AG04450 (cell line): Measurements from ENCODE around the gene NIPSNAP3A. TPM values are rescaled to one million over a fixed set of nuclear protein-coding genes. Genes with fewer than 3 reads are reported as not detected.

Experiments used
- CTCF ChIA-PET: fragments of 300-600, 350-600 bp; formaldehyde crosslinking; extraction: SDS; loops from one replicate; lab custom pipeline; 2022; ENCODE audit warnings: antibody characterized with exemption, inconsistent platforms; lab: Charles Lee
- POLR2A ChIA-PET: fragments of 350-600 bp; formaldehyde crosslinking; extraction: SDS; loops from one replicate; lab custom pipeline; 2021; ENCODE audit warnings: antibody characterized with exemption, inconsistent platforms; lab: Yijun Ruan, JAX
- DNase-seq: peaks from one replicate; pipeline ENCODE4 v3.0.0-alpha.2; 2011; ENCODE audit warnings: low read depth, low spot score
- H3K27ac ChIP-seq: one replicate; pipeline ENCODE4 v1.5.1; 2012; ENCODE audit warnings: low read depth, low read length, control low read depth
- H3K27me3 ChIP-seq: one replicate; pipeline ENCODE4 v1.6.0; 2012; ENCODE audit warnings: low read length; ENCODE audit not compliant: control insufficient read depth, insufficient read depth
- H3K4me3 ChIP-seq: 2 replicates; pipeline ENCODE4 v1.5.1; 2011; ENCODE audit warnings: mild to moderate bottlenecking, low read depth, low read length, control low read depth
- H3K9me3 ChIP-seq: 2 replicates; pipeline ENCODE4 v1.5.1; 2012; ENCODE audit warnings: low read length; ENCODE audit not compliant: control insufficient read depth, insufficient read depth
- CTCF ChIP-seq: IDR thresholded peaks from 2 replicates; pipeline ENCODE4 v1.5.1; 2011; ENCODE audit warnings: low read depth, low read length, control low read depth, inconsistent platforms
- polyA plus RNA-seq: library from polyadenylated mRNA; depleted of rRNA; stranded (reverse); fragments of >200 nt; gene quantifications from 2 replicates; pipeline ENCODE4 v1.2.3, GENCODE V29; 2011

NIPSNAP3A gene
- polyA plus RNA-seq, 1 experiment: 42.5 TPM

- no peaks in the 10 kb centered on the region for H3K9me3 ChIP-seq
- no peak overlapping the region for H3K27ac ChIP-seq
- H3K27me3 ChIP-seq: no peaks in the 10 kb centered on the region
- no peak for DNase-seq
- TF ChIP-seq CTCF: no peak
- ChIA-PET CTCF (no interaction called here), POLR2A (no interaction called here)
- H3K4me3 ChIP-seq: no peak overlapping the region
Measured at GRCh38 chr9:104776797-104777196, 29.3 kb downstream of the NIPSNAP3A start.

GRCh38 chr9:104778802-104779201 lies 31.3 kb downstream of the NIPSNAP3A start:
- TF ChIP-seq CTCF: no peak
- POLR2A ChIA-PET: no interaction called here
- CTCF ChIA-PET: interaction anchor here (0.6 kb wide), 1 partner anchor 15 kb away, joined by 3 read pairs; no protein-coding TSS in a partner anchor

GRCh38 chr9:104779334-104779733 lies 31.9 kb downstream of the NIPSNAP3A start:
- Histone ChIP-seq H3K27ac (no peak overlapping the region), H3K27me3 (no peaks in the 10 kb centered on the region), H3K4me3 (no peak overlapping the region), H3K9me3 (no peaks in the 10 kb centered on the region)
- TF ChIP-seq CTCF: no peak
- POLR2A ChIA-PET: no interaction called here
- no peak for DNase-seq
- CTCF ChIA-PET: no interaction called here

More at GRCh38 chr9:104778802-104779201, 31.3 kb downstream of the NIPSNAP3A start:
- H3K9me3 ChIP-seq: no peaks in the 10 kb centered on the region
- no peak overlapping the region for H3K4me3 ChIP-seq
- DNase-seq: no peak
- H3K27ac ChIP-seq: no peak overlapping the region
- H3K27me3 ChIP-seq: no peaks in the 10 kb centered on the region

- H3K27ac ChIP-seq: no peak overlapping the region
- POLR2A ChIA-PET: no interaction called here
- no peaks in the 10 kb centered on the region for H3K9me3 ChIP-seq
- H3K4me3 ChIP-seq: no peak overlapping the region
- DNase-seq: no peak
- TF ChIP-seq CTCF: no peak
- CTCF ChIA-PET: interaction anchor here (0.8 to 1.8 kb wide), 6 partner anchors 13 to 637 kb away, joined by 3 to 4 read pairs (median 4); no protein-coding TSS in a partner anchor
- no peaks in the 10 kb centered on the region for H3K27me3 ChIP-seq
Measured at GRCh38 chr9:104779946-104780535, 32.6 kb downstream of the NIPSNAP3A start.

- TF ChIP-seq CTCF: peak; percentile 54
- ChIA-PET POLR2A (no interaction called here), CTCF (interaction anchor here (0.7 to 1.8 kb wide), 6 partner anchors 16 to 636 kb away, joined by 3 to 4 read pairs (median 4); no protein-coding TSS in a partner anchor)
- Histone ChIP-seq H3K27ac (no peak overlapping the region), H3K27me3 (no peaks in the 10 kb centered on the region), H3K4me3 (no peak overlapping the region), H3K9me3 (no peaks in the 10 kb centered on the region)
- no peak for DNase-seq
Measured at GRCh38 chr9:104780796-104781395, 33.4 kb downstream of the NIPSNAP3A start.
